Cerebellar nuclear complex (tissue), 1 donor: Measurements from ENCODE around the gene CDKN3.
"Not testable (repeated sequence)": the region's sequence is repeated elsewhere in the genome, so short reads cannot be mapped to it uniquely, and the experiment has no call there.

Experiments used
- DNase-seq, 2 experiments: peaks; one replicate each; lab custom pipeline; 2025; lab: John Stamatoyannopoulos, UW

The CDKN3 gene

GRCh38 chr14:54424479-54424901, 27.7 kb downstream of the CDKN3 start:
- DNase-seq: no peak

GRCh38 chr14:54425068-54425467, 28.3 kb downstream of the CDKN3 start:
- DNase-seq: no peak

GRCh38 chr14:54425537-54426274, 28.9 kb downstream of the CDKN3 start:
- no peak for DNase-seq

- DNase-seq: no peak
These were observed 31.1 kb downstream of the CDKN3 start for GRCh38 chr14:54427871-54428270.

- DNase-seq: no peak
These were observed 31.7 kb downstream of the CDKN3 start for GRCh38 chr14:54428527-54428926.

- no peak for DNase-seq
These were observed 38.7 kb downstream of the CDKN3 start for GRCh38 chr14:54435500-54435981.

GRCh38 chr14:54437954-54438353, 41.1 kb downstream of the CDKN3 start:
- DNase-seq: not testable (repeated sequence)

GRCh38 chr14:54438703-54439102, 41.9 kb downstream of the CDKN3 start:
- no peak for DNase-seq

GRCh38 chr14:54440037-54440436, 43.2 kb downstream of the CDKN3 start:
- DNase-seq: no peak

- no peak for DNase-seq
These were observed 43.7 kb downstream of the CDKN3 start for GRCh38 chr14:54440476-54440872.

GRCh38 chr14:54440873-54441868, 44.4 kb downstream of the CDKN3 start, which contains the start of gene CNIH1:
Gene CNIH1 (minus strand): TSS chr14:54441374. CDS start chr14:54441327, 47 bp downstream.
- peak; percentile 28 to 70 for DNase-seq

- DNase-seq: not testable (repeated sequence)
These were observed 46.2 kb downstream of the CDKN3 start for GRCh38 chr14:54442961-54443360.

- no peak for DNase-seq
These were observed 47.2 kb downstream of the CDKN3 start for GRCh38 chr14:54443981-54444380.

GRCh38 chr14:54444681-54445080, 47.9 kb downstream of the CDKN3 start:
- DNase-seq: no peak

GRCh38 chr14:54446161-54446693, 49.4 kb downstream of the CDKN3 start:
- DNase-seq: no peak

- DNase-seq: no peak
These were observed 50.5 kb downstream of the CDKN3 start for GRCh38 chr14:54447231-54447692.

GRCh38 chr14:54450535-54450934, 53.7 kb downstream of the CDKN3 start:
- no peak for DNase-seq

GRCh38 chr14:54451121-54451601, 54.4 kb downstream of the CDKN3 start:
- no peak for DNase-seq

GRCh38 chr14:54451961-54452360, 55.2 kb downstream of the CDKN3 start:
- DNase-seq: no peak

- no peak for DNase-seq
These were observed 56.4 kb downstream of the CDKN3 start for GRCh38 chr14:54453252-54453651.

- DNase-seq: not testable (repeated sequence)
These were observed 57.2 kb downstream of the CDKN3 start for GRCh38 chr14:54453990-54454389.

GRCh38 chr14:54455363-54455762, 58.6 kb downstream of the CDKN3 start:
- no peak for DNase-seq
